Measurements from ENCODE around the gene ST6GALNAC6. TPM values are rescaled to one million over a fixed set of nuclear protein-coding genes. Genes with fewer than 3 reads are reported as not detected.

Gene ST6GALNAC6
- total RNA-seq, 2 experiments from 2014 or later = 36.9 to 38.8 TPM

DNA sequence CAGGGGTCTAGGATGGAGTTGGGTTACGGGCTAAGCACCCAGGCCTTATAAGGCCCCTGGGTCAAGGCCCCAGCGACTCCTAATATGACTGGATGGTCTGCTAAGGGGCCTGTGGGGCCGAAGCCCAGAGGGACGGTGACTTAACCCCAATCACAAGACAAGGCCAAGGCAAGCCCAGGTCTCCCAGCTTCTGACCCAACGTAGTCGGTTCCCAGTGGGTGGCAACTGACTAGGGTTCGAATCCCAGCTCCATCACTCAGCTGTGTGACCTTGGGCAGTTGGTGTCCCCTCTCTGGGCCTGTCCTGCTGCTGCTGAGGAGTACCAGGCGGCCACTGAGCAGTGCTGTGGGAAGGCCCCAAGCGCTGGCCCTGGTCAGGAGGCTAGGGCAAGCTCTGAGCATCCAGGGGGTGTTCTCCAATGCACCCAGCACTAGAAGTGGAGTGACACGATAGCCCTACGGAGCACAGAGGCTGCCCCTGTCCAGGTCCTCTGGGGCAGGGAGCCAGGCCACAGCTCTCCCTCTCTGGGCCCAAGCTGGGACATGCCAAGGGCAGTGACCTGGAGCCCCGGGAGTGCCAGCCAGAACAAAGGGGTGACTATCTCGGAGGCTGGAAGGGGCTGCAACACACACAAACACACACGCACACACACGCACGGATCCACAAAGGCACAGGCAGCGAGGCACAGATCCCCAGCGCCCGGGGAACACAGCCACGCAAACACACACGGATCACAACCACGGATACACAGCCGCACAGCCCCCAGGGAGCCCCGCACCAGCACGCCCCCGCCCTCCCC, 22.4 kb downstream of the ST6GALNAC6 start:
- TF ChIP-seq, protein P1, sequence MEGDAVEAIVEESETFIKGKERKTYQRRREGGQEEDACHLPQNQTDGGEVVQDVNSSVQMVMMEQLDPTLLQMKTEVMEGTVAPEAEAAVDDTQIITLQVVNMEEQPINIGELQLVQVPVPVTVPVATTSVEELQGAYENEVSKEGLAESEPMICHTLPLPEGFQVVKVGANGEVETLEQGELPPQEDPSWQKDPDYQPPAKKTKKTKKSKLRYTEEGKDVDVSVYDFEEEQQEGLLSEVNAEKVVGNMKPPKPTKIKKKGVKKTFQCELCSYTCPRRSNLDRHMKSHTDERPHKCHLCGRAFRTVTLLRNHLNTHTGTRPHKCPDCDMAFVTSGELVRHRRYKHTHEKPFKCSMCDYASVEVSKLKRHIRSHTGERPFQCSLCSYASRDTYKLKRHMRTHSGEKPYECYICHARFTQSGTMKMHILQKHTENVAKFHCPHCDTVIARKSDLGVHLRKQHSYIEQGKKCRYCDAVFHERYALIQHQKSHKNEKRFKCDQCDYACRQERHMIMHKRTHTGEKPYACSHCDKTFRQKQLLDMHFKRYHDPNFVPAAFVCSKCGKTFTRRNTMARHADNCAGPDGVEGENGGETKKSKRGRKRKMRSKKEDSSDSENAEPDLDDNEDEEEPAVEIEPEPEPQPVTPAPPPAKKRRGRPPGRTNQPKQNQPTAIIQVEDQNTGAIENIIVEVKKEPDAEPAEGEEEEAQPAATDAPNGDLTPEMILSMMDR (IDR thresholded peaks at IDR 0.05) = no peak
- DNase-seq (no peak), ATAC-seq (peak; percentile 21)
- peaks cover 5% of the 10 kb centered on the region for H3K4me1 Mint-ChIP-seq (ENCODE audit: low read depth)
- H3K27me3 Mint-ChIP-seq = peaks cover 7% of the 10 kb centered on the region
- intact Hi-C loops (cut with micrococcal nuclease) = no loop called here
- CTCF ChIA-PET = no interaction called here
- H3K9me3 Mint-ChIP-seq = no peaks in the 10 kb centered on the region
- POLR2A ChIA-PET = interaction anchor here (0.7 to 1.4 kb wide), 2 partner anchors 8 to 14 kb away, joined by 5 to 6 read pairs; no protein-coding TSS in a partner anchor
- H3K36me3 Mint-ChIP-seq (ENCODE audit: low read depth) = peaks cover 2% of the 10 kb centered on the region
- no peak overlapping the region for H3K4me3 Mint-ChIP-seq
- no peak overlapping the region for H3K27ac Mint-ChIP-seq

DNA sequence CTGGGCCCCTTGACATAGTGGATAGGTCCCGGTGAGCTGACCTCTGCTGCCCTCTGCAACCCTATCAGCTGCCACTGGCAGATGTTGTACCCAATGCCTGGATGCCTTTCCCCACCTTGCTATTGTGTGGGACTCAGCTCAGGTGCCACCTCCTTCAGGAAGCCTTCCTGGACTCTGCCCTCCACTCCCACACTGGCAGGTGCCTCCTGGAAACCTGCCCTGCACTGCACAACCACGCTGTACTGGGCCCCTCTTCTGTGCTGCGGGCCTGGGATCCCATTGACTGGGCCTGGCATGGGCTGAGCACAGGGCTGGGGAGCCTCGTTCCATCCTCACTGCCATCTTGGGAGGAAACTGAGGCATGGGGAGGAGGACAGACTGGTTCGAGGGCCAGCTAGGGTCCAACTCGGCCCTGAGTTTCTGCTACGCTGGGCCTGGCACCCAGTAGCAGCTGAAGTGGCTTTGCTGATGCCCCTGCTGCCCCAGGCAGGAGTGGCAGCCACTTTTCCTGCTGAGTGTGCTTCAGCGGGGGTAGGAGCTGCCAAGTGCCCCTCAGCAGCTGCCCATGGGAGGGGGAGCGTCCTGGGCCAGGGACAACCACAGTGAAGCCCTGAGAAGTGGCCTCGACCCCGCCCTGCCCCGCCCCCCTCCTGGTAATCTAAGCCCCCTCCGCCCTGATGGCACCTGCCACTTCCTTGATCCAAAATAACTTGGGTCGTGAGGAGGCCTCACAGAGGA, 23.2 kb downstream of the ST6GALNAC6 start:
- POLR2A ChIA-PET = interaction anchor here (0.7 to 1.4 kb wide), 2 partner anchors 9 to 13 kb away, joined by 5 to 6 read pairs; no protein-coding TSS in a partner anchor
- intact Hi-C loops (cut with micrococcal nuclease) = no loop called here
- no peak for DNase-seq

DNA sequence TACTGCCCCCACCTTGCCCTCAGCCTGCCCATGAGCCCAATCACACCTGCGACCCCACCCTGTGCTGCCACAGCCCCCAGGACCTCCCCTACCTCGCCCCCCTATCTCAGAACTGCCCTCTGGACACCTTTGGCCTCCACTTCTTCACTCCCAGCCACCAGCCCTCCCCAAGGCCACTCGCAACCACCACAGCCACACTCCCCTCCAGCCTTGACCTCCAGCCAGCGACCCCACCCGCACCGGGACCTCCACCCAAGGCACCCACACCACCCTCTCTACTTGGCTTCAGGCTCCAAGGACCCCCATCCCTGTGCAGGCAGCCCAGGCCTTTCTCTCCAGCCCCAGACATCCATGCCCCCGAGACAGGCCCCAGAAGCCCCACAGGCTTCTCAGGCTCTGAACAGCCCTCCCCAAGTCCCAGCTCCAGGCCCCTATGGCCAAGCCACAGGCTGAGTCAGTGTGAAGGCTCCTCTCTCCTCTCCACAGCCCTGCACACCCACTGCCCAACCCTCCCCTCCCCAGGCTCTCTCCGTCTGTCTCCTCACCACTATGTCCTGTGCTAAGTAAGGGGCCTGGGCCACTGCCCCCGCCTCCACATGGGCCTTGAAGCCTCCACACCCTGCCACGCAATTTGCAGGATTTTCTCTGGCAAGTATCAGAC, 24.0 kb downstream of the ST6GALNAC6 start:
- Mint-ChIP-seq H3K4me3 (no peak overlapping the region), H3K27me3 (peaks cover 7% of the 10 kb centered on the region), H3K36me3 (ENCODE audit: low read depth) (no peaks in the 10 kb centered on the region), H3K4me1 (ENCODE audit: low read depth) (peaks cover 5% of the 10 kb centered on the region), H3K9me3 (no peaks in the 10 kb centered on the region), H3K27ac (no peak overlapping the region)
- ChIA-PET CTCF (no interaction called here), POLR2A (interaction anchor here (1.4 kb wide), 1 partner anchor 10 kb away, joined by 6 read pairs; no protein-coding TSS in a partner anchor)
- ATAC-seq (no peak), DNase-seq (no peak)
- intact Hi-C loops (cut with micrococcal nuclease) = no loop called here
- TF ChIP-seq, protein P1 (IDR thresholded peaks at IDR 0.05) = no peak

More for the DNA sequence above, 23.2 kb downstream of the ST6GALNAC6 start:
- Mint-ChIP-seq H3K27ac (no peak overlapping the region), H3K27me3 (peaks cover 7% of the 10 kb centered on the region), H3K4me3 (no peak overlapping the region), H3K4me1 (ENCODE audit: low read depth) (peaks cover 5% of the 10 kb centered on the region), H3K36me3 (ENCODE audit: low read depth) (peaks cover under 1% of the 10 kb centered on the region), H3K9me3 (no peaks in the 10 kb centered on the region)
- TF ChIP-seq, protein P1 (IDR thresholded peaks at IDR 0.05) = no peak
- CTCF ChIA-PET = no interaction called here
- ATAC-seq = no peak

DNA sequence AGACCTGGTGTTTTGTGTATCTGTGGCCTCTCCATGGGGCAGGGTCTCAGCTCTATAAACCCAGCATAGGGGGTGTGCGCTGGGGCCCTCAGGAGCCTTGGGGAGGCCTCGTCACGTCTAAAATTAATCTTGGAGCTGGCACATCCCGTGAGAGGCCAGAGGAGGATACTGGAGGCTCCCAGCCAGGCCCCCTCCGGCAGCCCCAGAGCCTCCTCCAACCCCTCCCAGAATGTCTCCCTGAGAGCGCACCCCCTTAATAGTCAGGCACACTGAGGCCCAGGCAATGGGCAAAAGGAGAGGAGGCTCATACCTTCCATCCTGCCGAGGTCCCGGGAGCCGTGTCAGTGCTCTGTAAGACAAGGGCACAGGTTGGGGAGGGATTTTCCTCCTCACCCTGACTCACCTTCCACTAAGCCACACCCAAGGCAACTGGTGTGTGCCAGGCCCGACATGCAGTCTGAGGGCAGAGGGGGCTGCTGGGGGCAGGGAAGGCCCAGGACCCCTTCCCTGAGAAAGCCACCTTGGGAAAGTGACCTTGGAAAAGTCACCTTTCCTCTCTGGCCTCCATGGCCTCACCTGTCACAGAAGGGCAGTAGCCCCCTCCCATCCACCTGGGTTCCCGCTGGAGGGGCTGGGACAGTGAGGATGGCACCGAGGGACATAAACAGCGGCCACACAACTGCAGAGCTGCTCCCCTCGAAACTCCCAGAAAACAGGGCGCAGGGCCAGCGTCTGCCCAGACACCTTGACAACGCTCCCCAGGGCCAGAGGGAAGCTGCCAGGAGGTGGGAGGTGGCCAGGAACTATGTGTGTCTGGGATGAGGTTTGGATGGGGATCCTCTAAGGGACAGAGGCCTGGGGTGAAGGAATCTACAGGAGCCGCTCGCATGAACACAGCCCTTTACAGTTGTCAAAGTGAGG, 24.8 kb downstream of the ST6GALNAC6 start:
- Mint-ChIP-seq H3K9me3 (no peaks in the 10 kb centered on the region), H3K4me1 (ENCODE audit: low read depth) (peaks cover 5% of the 10 kb centered on the region), H3K27ac (no peak overlapping the region), H3K27me3 (peaks cover 7% of the 10 kb centered on the region), H3K4me3 (no peak overlapping the region), H3K36me3 (ENCODE audit: low read depth) (no peaks in the 10 kb centered on the region)
- intact Hi-C loops (cut with micrococcal nuclease) = no loop called here
- no peak for DNase-seq
- no peak for ATAC-seq
- TF ChIP-seq, protein P1 (IDR thresholded peaks at IDR 0.05) = no peak
- ChIA-PET CTCF (interaction anchor here (0.9 to 1.1 kb wide), 3 partner anchors 10 to 140 kb away, joined by 3 to 5 read pairs (median 3); partner anchors contain the start of gene TOR2A), POLR2A (interaction anchor here (1.4 kb wide), 1 partner anchor 9 kb away, joined by 4 read pairs; no protein-coding TSS in a partner anchor)
